Measurements from ENCODE around the gene POLR2E. TPM values are rescaled to one million over a fixed set of nuclear protein-coding genes. Genes with fewer than 3 reads are reported as not detected.

The POLR2E gene
- polyA plus RNA-seq, 5 donors: 107 to 191 (median 115) TPM

DNA sequence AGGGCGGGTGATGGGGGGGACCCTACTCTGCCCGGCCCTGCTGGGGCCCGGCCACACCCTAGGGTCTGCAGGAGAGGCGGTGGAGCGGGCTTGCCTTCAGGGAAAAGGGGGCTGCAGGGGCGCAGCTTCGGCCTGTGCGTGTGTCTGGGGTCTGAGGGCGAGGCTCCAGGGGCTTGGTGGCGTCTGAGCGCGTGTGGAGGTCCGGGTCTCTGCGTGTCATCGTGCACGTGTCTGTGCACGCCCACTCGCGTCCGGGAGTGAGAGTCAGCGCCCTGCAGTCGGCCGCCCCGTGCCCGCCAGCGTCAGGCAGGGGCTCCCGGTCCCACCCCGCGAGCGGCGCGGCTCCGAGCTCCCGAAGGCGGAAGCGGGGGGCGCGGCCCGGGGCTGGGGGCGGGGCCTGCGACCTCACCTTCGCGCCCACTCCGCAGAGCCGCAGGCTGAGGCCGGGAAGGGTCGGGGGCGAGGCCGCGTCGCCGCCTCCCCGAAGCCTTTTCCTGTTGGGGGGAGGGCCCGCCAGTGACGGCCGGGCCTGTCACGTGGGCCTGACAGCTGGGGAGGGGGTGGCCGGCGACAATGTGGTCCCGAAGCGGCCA lies 28.3 kb downstream of the POLR2E start, which contains the start of gene ARHGAP45:
Gene ARHGAP45 (plus strand): TSS at position 420 of the 593 bp plus-strand sequence. CDS start 239 bp downstream, outside the sequence.
- no peak for DNase-seq

DNA sequence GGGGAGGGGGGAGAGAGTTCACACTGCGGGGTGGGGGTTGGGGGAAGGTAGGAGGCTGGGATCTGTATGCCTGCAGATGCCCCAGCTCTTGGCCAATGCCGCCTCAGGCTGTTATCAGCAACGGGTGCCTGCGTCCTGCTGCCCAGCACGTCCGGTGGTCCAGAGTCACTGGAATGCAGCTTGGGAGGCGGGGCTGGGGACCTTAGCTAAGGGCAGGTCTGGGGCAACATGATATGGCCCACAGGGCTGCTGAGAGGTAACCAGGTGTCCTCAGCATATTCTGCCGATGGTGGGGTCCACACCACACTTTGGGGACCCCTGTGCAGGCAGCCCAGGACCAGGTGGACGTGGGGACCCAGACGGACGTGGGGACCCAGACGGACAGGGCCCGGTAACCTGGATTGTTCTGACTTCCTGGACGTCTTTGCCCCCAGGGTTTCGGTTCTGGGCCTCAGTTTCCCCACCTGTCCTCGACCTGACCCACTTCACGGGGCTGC lies 28.9 kb downstream of the POLR2E start:
- DNase-seq: no peak

DNA sequence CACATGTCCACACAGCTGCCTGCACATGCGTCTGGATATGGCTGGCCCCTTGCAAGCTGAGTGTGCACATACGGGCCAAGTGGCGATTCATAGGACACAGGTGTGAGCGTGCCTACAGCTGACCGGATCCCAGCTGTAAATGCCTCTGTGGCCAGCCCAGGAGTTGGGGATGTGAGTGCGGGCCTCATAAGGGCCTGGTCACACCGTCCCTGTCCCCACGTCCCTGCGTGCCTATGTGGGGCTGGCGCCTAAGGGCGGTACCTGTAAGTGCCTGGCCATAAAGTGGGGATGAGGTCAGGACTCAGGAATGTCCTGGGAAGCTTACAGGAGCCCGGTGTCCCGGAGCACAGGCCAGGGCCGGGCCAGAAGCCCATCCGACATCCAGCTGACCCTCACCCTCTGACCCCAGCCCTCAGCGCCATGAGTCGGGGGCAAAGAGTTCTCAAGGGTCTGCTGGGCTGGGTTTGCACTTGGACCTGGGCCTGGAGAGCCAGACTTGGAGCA lies 29.5 kb downstream of the POLR2E start:
- no peak for DNase-seq

DNA sequence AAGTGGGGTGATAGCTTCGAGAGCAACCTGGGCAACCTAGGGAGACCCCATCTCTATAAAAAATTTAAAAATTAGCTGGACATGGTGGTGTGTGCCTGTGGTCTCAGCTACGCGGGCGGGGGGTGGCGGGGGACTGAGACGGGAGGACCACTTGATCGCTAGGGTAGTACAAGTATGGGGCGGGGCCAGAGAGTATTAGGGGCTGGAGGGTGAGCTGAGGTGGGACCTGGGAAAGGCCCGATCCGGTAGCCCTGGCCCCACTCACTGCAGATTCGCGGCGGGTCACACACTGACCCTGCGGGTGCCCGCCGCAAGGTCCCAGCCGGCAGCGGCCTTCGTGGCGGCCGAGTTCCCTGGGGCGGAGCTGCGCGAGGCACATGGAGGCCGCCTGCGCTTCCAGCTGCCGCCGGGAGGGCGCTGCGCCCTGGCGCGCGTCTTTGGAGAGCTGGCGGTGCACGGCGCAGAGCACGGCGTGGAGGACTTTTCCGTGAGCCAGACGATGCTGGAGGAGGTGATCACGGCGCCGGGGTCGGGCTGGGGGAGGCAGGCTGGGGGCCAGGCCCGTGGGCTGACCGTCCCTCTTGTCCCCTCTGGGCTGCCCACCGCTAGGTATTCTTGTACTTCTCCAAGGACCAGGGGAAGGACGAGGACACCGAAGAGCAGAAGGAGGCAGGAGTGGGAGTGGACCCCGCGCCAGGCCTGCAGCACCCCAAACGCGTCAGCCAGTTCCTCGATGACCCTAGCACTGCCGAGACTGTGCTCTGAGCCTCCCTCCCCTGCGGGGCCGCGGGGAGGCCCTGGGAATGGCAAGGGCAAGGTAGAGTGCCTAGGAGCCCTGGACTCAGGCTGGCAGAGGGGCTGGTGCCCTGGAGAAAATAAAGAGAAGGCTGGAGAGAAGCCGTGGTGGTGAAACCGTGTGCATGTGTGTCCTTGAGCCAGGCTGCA lies 30.2 kb downstream of the POLR2E start:
- peak in 1 of 2 donors; percentile 62 for DNase-seq

DNA sequence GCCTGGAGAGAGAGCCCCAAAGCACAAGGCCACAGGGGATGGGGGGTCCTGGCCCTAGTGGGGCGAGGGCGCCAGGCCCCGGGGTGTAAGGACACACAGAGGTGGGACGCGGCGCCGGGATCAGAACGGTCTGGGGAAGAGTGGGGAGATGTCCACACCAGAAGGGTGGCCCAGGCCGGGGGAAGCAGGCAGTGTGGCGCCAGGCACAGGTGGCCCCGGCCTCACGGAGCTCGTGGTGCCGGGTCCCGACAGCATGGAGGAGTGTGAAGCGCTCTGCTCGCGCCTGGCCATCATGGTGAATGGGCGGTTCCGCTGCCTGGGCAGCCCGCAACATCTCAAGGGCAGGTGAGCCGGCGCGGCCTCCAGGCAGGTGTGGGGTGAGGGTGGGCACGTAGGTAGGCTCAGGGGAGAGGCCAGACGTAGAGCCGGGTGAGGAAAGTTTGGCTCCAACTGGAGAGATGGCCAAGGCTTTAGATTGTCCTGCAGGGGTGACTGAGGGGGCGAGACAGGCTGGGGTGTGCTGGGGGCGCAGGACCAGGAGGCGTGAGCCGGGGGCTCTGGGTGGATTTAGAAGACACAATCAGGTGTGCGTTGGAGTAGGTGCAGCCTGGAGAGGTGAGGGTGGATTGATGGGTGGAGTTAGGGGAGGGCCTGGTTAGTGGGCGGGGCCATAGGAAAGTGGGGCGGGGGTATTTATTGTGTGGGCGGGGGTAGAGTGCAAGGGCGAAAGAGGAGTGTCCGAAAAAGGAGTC lies 31.1 kb downstream of the POLR2E start:
- no peak for DNase-seq

DNA sequence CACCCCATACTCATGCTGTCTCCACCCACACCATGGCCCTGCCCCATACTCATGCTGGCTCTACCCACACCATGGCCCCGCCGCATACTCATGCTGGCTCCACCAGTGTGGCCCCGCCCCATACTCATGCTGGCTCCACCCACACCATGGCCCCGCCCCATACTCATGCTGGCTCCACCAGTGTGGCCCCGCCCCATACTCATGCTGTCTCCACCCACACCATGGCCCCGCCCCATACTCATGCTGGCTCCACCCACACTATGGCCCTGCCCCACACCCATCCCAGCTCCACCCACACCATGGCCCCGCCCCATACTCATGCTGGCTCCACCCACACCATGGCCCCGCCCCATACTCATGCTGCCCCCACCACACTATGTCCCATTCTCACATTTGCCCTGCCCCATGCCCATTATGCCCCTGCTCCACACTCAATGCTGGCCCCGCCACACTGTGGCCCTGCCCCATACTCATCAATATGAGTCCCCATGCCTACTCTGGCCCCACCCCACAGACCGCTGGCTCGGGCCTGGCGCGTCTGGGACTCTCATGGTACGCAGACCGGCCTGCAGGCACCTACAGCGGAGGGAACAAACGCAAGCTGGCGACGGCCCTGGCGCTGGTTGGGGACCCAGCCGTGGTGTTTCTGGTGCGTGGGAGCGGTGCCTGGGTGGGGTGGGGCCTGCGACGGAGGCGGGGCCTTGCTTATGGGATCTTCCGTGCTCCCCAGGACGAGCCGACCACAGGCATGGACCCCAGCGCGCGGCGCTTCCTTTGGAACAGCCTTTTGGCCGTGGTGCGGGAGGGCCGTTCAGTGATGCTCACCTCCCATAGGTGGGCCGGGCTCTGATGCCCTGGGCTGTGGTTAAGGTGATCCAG lies 31.9 kb downstream of the POLR2E start:
- no peak for DNase-seq

DNA sequence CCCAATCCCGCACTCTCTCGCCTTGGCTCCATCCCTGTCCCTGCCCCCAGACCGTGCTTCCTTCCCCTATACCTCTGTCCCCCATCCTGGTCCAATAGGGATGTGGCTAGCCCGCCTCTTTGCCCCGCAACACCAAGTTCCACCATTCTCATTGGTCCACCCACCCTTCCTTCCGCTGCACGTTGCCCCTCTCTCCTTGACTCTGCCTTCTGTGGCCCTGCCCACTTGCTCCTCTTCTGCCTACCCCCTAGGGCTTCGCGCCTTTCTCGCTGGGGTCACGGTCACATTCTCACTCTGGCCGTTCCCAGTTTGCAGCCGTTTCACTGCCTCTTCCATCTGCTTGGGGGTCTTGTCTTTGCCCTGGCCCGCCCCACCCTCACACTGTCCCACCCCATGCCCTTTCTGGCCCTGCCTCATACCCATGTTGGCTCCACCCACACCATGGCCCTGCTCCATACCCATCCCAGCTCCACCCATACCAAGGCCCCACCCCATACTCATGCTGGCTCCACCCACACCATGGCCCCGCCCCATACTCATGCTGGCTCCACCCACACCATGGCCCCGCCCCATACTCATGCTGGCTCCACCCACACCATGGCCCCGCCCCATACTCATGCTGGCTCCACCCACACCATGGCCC lies 32.7 kb downstream of the POLR2E start:
- no peak for DNase-seq

DNA sequence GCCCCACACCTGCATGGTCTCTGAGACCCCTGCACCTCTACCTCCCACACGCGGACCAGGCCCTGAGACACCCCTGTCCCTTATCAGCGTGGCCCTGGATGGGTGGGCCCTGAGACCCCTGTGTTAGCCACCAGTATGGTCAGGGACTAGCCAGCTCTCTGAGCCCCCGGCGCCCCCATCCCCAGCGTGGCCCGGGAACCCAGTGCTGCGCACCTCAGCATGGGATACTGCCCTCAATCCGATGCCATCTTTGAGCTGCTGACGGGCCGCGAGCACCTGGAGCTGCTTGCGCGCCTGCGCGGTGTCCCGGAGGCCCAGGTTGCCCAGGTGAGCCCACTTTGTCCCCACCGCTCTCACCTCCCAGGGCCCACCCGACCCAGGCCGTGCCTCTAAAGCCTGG lies 33.2 kb downstream of the POLR2E start:
- no peak for DNase-seq

DNA sequence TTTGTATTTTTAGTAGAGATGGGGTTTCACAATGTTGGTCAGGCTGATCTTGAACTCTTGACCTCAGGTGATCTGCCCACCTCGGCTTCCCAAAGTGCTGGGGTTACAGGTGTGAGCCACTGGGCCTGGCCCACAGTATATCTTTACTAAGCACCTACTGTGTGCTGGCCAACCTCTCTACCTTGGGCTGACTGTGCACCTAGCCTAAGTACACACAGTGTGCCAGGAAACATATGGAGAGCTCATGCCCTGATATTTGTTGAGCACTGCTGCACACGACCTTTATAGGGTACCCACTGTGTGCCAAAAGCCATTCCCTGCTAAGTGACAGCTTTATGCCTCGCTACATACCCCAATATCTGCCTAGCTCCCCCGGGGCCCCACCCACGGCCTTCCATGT lies 34.5 kb downstream of the POLR2E start:
- no peak for DNase-seq

DNA sequence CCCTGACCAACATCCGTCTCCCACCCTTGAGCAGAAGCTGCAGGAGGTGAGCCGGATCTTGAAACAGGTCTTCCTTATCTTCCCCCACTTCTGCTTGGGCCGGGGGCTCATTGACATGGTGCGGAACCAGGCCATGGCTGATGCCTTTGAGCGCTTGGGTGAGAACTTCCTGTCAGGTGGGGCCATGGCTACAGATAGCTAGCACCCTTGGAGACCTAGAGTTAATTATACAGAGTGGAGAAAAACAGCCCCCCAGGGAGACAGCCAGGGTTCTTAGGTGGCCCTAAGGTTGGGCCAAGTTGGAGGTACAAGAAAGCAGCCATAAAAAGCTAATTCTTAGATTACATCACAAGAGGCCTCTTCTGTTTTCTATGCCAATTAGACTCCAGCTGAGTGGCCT lies 37.1 kb downstream of the POLR2E start:
- DNase-seq: no peak

DNA sequence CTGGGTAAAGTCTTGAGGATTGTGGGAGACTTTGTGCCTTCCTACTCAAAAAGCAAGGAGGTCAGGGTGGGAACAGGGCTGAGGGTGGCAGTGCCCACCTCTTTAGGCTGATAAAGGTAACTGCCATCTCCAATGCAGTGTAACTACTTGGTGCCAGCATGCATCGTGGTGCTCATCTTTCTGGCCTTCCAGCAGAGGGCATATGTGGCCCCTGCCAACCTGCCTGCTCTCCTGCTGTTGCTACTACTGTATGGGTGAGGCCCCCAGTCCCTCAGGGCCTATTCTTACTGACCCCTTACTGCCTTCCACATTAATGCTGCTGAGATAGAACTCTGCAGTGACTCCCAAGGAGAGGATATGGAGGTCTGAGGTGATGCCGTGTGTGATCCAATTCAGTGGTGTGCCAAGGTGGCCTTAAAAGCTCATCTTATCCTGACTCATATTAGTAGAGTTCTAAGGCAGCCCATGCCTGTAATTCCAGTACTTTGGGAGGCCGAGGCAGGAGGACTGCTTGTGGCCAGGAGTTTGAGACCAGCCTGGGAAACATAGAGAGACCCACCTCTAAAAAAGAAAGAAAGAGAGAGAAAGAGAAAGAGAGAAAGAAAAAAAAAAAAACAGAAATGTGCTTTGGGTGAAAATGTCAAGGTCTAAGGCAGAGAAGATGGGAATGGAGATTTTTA lies 37.9 kb downstream of the POLR2E start:
- DNase-seq: no peak

DNA sequence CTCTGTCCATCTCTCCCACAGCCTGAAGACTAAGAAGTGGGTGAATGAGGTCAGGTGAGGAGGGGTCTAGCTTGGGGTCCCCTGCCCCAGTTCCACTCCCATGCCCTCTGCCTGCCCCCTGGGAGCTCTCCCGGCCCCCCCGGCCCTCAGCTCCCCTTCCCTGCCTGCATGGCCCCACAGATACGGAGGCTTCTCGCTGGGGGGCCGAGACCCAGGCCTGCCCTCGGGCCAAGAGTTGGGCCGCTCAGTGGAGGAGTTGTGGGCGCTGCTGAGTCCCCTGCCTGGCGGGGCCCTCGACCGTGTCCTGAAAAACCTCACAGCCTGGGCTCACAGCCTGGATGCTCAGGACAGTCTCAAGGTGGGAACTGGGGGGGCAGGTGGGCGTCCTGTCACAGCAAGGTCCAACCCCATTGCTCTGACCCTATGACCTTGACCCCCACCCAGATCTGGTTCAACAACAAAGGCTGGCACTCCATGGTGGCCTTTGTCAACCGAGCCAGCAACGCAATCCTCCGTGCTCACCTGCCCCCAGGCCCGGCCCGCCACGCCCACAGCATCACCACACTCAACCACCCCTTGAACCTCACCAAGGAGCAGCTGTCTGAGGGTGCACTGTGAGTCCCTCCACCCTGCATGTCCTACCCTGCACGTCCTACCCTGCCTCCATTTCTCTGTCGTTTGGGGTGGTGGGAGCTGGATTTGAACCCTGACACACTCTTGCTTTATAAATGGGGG lies 39.1 kb downstream of the POLR2E start:
- no peak for DNase-seq

DNA sequence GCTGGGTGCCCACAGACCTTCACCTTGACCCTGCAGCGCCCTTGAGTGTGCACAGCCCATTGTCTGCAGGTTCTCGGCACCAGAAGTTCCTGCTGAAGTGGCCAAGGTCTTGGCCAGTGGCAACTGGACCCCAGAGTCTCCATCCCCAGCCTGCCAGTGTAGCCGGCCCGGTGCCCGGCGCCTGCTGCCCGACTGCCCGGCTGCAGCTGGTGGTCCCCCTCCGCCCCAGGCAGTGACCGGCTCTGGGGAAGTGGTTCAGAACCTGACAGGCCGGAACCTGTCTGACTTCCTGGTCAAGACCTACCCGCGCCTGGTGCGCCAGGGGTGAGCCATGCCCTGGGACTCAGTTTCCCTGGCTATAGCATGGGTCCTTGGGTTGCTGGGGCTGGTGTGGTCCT lies 40.1 kb downstream of the POLR2E start:
- DNase-seq: no peak

DNA sequence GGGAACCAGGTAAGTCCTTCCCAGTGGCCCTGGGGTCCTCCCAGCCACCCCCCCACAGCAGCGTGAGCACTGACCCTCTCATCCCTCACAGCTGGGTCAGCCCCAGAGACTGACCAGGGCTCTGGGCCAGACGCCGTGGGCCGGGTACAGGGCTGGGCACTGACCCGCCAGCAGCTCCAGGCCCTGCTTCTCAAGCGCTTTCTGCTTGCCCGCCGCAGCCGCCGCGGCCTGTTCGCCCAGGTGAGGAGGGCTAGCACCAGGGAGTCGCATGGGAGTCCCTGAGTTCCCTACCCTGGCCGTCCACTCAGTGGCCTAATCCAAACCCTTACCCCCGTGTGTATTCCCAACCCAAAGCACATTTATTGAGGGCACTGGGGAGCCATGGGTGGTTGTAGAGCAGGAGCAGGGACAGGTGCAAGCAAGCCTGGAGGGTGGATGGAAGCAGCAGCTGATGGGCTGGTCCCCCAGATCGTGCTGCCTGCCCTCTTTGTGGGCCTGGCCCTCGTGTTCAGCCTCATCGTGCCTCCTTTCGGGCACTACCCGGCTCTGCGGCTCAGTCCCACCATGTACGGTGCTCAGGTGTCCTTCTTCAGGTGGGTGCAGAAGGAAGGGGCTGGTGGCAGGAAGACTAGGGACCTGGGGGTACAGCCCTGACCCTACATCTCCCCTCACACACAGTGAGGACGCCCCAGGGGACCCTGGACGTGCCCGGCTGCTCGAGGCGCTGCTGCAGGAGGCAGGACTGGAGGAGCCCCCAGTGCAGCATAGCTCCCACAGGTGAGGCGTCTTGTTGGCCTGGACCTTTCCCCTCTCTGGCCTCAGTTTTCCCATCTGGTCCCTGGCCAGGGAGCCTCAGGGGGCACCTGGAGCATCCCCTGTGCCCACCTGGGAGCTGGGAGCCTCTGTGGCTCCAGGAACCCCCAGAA lies 40.8 kb downstream of the POLR2E start:
- DNase-seq: no peak

DNA sequence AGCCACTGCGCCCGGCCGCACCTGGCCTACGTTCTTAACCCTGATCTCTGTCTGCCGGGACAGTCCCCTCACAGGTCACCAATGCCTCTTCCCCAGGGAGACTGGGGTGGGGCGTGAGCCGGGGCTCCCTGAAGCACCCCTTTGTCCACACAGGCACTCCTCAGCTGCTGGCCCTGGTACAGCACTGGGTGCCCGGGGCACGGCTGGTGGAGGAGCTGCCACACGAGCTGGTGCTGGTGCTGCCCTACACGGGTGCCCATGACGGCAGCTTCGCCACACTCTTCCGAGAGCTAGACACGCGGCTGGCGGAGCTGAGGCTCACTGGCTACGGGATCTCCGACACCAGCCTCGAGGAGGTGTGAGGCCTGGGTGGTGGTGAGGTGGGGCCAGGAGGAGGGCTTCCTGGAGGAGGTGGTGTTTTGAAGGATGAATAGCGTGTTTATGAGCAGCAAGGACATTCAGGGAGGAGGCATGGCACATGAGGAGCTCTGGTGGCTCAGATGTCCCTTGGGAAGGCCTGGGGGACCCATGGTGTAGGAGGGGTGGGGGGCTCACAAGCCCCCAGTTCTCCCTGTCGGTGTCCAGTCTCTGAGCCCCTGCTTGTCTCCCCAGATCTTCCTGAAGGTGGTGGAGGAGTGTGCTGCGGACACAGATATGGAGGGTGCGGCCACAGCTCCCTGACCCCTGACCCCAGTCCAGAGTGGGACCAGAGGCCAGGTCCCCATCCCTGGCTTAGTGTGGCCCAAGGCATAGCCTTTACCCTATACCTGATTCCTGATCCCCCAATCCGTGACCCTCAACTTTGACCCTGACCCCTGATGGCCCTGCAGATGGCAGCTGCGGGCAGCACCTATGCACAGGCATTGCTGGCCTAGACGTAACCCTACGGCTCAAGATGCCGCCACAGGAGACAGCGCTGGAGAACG lies 41.7 kb downstream of the POLR2E start:
- no peak for DNase-seq

DNA sequence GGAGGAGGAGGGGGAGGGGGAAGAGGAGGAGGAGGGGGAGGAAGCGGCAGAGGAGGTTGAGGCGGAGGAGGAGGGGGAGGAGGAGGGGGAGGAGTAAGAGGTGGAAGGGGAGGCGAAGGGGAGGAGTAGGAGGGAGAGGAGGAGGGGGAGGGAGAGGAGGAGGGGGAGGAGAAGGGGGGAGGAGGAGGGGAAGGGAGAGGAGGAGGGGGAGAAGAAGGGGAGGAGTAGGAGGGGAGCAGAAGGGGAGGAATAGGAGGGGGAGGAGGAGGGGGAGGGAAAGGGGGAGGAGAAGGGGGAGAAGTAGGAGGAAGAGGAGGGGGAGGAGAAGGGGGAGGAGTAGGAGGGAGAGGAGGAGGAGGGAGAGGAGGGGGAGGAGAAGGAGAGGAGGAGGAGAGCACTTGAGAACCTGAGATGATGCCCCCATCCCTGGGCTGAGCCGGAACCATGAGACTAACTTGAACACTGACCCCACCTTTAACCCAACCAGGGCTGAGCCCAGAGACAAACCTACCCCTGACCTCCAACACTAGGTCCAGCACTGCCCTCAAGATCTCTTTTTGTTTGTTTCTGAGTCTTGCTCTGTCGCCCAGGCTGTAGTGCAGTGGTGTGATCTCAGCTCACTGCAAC lies 42.7 kb downstream of the POLR2E start:
- no peak for DNase-seq

Measured in right lung (tissue), 5 donors.